ENCODE data around the gene DEPDC1B.
"Not testable (repeated sequence)": the region's sequence is repeated elsewhere in the genome, so short reads cannot be mapped to it uniquely, and the experiment has no call there.

The DEPDC1B gene

GRCh38 chr5:60639544-60639943, 60.4 kb downstream of the DEPDC1B start:
- TF ChIP-seq ZNF274 (IDR thresholded peaks at IDR 0.05; ENCODE audit: low read depth, low read length): no peak
- no peak overlapping the region for H3K4me3 ChIP-seq (ENCODE audit: low read length)

GRCh38 chr5:60638300-60638699, 61.7 kb downstream of the DEPDC1B start:
- TF ChIP-seq ZNF274 (IDR thresholded peaks at IDR 0.05; ENCODE audit: low read depth, low read length): no peak
- no peak overlapping the region for H3K4me3 ChIP-seq (ENCODE audit: low read length)

GRCh38 chr5:60636644-60637043, 63.3 kb downstream of the DEPDC1B start:
- no peak for TF ChIP-seq ZNF274 (IDR thresholded peaks at IDR 0.05; ENCODE audit: low read depth, low read length)
- no peak overlapping the region for H3K4me3 ChIP-seq (ENCODE audit: low read length)

- TF ChIP-seq ZNF274 (IDR thresholded peaks at IDR 0.05; ENCODE audit: low read depth, low read length): no peak
These were observed 64.0 kb downstream of the DEPDC1B start for GRCh38 chr5:60636001-60636400.

GRCh38 chr5:60634051-60634450, 65.9 kb downstream of the DEPDC1B start:
- no peak overlapping the region for H3K4me3 ChIP-seq (ENCODE audit: low read length)

More at GRCh38 chr5:60636001-60636400, 64.0 kb downstream of the DEPDC1B start:
- no peak overlapping the region for H3K4me3 ChIP-seq (ENCODE audit: low read length)

GRCh38 chr5:60633341-60633740, 66.6 kb downstream of the DEPDC1B start:
- no peak overlapping the region for H3K4me3 ChIP-seq (ENCODE audit: low read length)
- TF ChIP-seq ZNF274 (IDR thresholded peaks at IDR 0.05; ENCODE audit: low read depth, low read length): no peak

More at GRCh38 chr5:60634051-60634450, 65.9 kb downstream of the DEPDC1B start:
- no peak for TF ChIP-seq ZNF274 (IDR thresholded peaks at IDR 0.05; ENCODE audit: low read depth, low read length)

GRCh38 chr5:60632153-60632552, 67.8 kb downstream of the DEPDC1B start:
- no peak overlapping the region for H3K4me3 ChIP-seq (ENCODE audit: low read length)
- TF ChIP-seq ZNF274 (IDR thresholded peaks at IDR 0.05; ENCODE audit: low read depth, low read length): no peak

- TF ChIP-seq ZNF274 (IDR thresholded peaks at IDR 0.05; ENCODE audit: low read depth, low read length): no peak
- H3K4me3 ChIP-seq (ENCODE audit: low read length): no peak overlapping the region
These were observed 69.1 kb downstream of the DEPDC1B start for GRCh38 chr5:60630836-60631235.

- H3K4me3 ChIP-seq (ENCODE audit: low read length): no peak overlapping the region
- TF ChIP-seq ZNF274 (IDR thresholded peaks at IDR 0.05; ENCODE audit: low read depth, low read length): no peak
These were observed 69.8 kb downstream of the DEPDC1B start for GRCh38 chr5:60630179-60630578.

- not testable (repeated sequence) for H3K4me3 ChIP-seq (ENCODE audit: low read length)
These were observed 75.1 kb downstream of the DEPDC1B start for GRCh38 chr5:60624875-60625274.

- not testable (repeated sequence) for H3K4me3 ChIP-seq (ENCODE audit: low read length)
These were observed 79.2 kb downstream of the DEPDC1B start for GRCh38 chr5:60620752-60621151.

- TF ChIP-seq ZNF274 (IDR thresholded peaks at IDR 0.05; ENCODE audit: low read depth, low read length): no peak
- no peak overlapping the region for H3K4me3 ChIP-seq (ENCODE audit: low read length)
These were observed 86.1 kb downstream of the DEPDC1B start for GRCh38 chr5:60613826-60614225.

- H3K4me3 ChIP-seq (ENCODE audit: low read length): no peak overlapping the region
- TF ChIP-seq ZNF274 (IDR thresholded peaks at IDR 0.05; ENCODE audit: low read depth, low read length): no peak
These were observed 88.7 kb downstream of the DEPDC1B start for GRCh38 chr5:60611099-60611740.

GRCh38 chr5:60604771-60605170, 95.2 kb downstream of the DEPDC1B start:
- no peak overlapping the region for H3K4me3 ChIP-seq (ENCODE audit: low read length)
- TF ChIP-seq ZNF274 (IDR thresholded peaks at IDR 0.05; ENCODE audit: low read depth, low read length): no peak

GRCh38 chr5:60598424-60598823, 101.5 kb downstream of the DEPDC1B start:
- no peak for TF ChIP-seq ZNF274 (IDR thresholded peaks at IDR 0.05; ENCODE audit: low read depth, low read length)
- H3K4me3 ChIP-seq (ENCODE audit: low read length): no peak overlapping the region
